ENCODE results near the gene STX18.

The STX18 gene

GRCh38 chr4:4541661-4542570, at the start of gene STX18:
Gene STX18 (minus strand): TSS chr4:4542048. CDS start chr4:4541964, 84 bp downstream.
- no peak for TF ChIP-seq CTCF (IDR thresholded peaks at IDR 0.05; ENCODE audit: insufficient read depth, missing control alignments)
- no peak for FAIRE-seq

GRCh38 chr4:4591071-4591470, 49.2 kb upstream of the STX18 start:
- FAIRE-seq (no peak), DNase-seq (ENCODE audit: insufficient read length, low spot score) (no peak)
- no peak for TF ChIP-seq CTCF (IDR thresholded peaks at IDR 0.05; ENCODE audit: insufficient read depth, missing control alignments)

More at GRCh38 chr4:4541661-4542570, at the start of gene STX18:
- DNase-seq (ENCODE audit: insufficient read length, low spot score) = peak; percentile 59

GRCh38 chr4:4590546-4590945, 48.7 kb upstream of the STX18 start:
- TF ChIP-seq CTCF (IDR thresholded peaks at IDR 0.05; ENCODE audit: insufficient read depth, missing control alignments) = no peak
- DNase-seq (ENCODE audit: insufficient read length, low spot score) = no peak
- FAIRE-seq = no peak

- no peak for TF ChIP-seq CTCF (IDR thresholded peaks at IDR 0.05; ENCODE audit: insufficient read depth, missing control alignments)
- no peak for FAIRE-seq
- DNase-seq (ENCODE audit: insufficient read length, low spot score) = no peak
These were observed 43.3 kb upstream of the STX18 start for GRCh38 chr4:4585012-4585670.

GRCh38 chr4:4583606-4584005, 41.8 kb upstream of the STX18 start:
- TF ChIP-seq CTCF (IDR thresholded peaks at IDR 0.05; ENCODE audit: insufficient read depth, missing control alignments) = no peak
- DNase-seq (ENCODE audit: insufficient read length, low spot score) (no peak), FAIRE-seq (no peak)

GRCh38 chr4:4582653-4583052, 40.8 kb upstream of the STX18 start:
- FAIRE-seq = no peak
- DNase-seq (ENCODE audit: insufficient read length, low spot score) = no peak
- no peak for TF ChIP-seq CTCF (IDR thresholded peaks at IDR 0.05; ENCODE audit: insufficient read depth, missing control alignments)

GRCh38 chr4:4580494-4580893, 38.6 kb upstream of the STX18 start:
- no peak for FAIRE-seq
- no peak for TF ChIP-seq CTCF (IDR thresholded peaks at IDR 0.05; ENCODE audit: insufficient read depth, missing control alignments)
- no peak for DNase-seq (ENCODE audit: insufficient read length, low spot score)

Data from D721Med (cell line).